OCI-LY3 (cell line): ENCODE measurements around the gene GFER.

Experiments used
- H2AFZ ChIP-seq: fragments of 200-600, 300-600 bp; shearing (Covaris generic); 2 replicates; pipeline ENCODE4 v1.6.0; 2014; ENCODE audit warnings: antibody characterized with exemption, low read depth, low read length
- H3K27ac ChIP-seq: fragments of 200-600, 300-600 bp; sonication (generic); 2 replicates; pipeline ENCODE4 v1.5.1; 2014; ENCODE audit warnings: mild to moderate bottlenecking, low read length, moderate library complexity, mixed read lengths
- H3K27me3 ChIP-seq: fragments of 200-600, 300-600 bp; sonication (generic); 2 replicates; pipeline ENCODE4 v1.6.1; 2014; ENCODE audit warnings: low read depth, low read length, mixed read lengths
- H3K36me3 ChIP-seq: fragments of 200-600, 300-600 bp; sonication (generic); replicated peaks from 2 replicates; pipeline ENCODE3; 2014; ENCODE audit warnings: low read depth, low read length, mixed read lengths
- H3K4me1 ChIP-seq: fragments of 300-600, 200-600 bp; sonication (generic); 2 replicates; pipeline ENCODE4 v1.6.1; 2014; ENCODE audit warnings: low read length, mixed read lengths
- H3K4me2 ChIP-seq: fragments of 200-600, 300-600 bp; sonication (generic); 2 replicates; pipeline ENCODE4 v1.6.1; 2014; ENCODE audit warnings: low read length, mixed read lengths
- H3K4me3 ChIP-seq: fragments of 300-600, 200-600 bp; sonication (generic); 2 replicates; pipeline ENCODE4 v1.5.1; 2014; ENCODE audit warnings: antibody characterized with exemption, mild to moderate bottlenecking, low read length, moderate library complexity
- H3K79me2 ChIP-seq: fragments of 300-600, 200-600 bp; shearing (Covaris generic); 2 replicates; pipeline ENCODE4 v1.6.1; 2014; ENCODE audit warnings: mild to moderate bottlenecking, low read length, mixed read lengths
- H3K9ac ChIP-seq: fragments of 300-600, 200-600 bp; shearing (Covaris generic); 2 replicates; pipeline ENCODE4 v1.6.0; 2014; ENCODE audit warnings: mild to moderate bottlenecking, low read length, moderate library complexity
- H3K9me3 ChIP-seq: fragments of 200-600, 300-600 bp; shearing (Covaris generic); 2 replicates; pipeline ENCODE4 v1.6.1; 2014; ENCODE audit warnings: low read length, mixed read lengths; ENCODE audit not compliant: insufficient read depth
- H4K20me1 ChIP-seq: fragments of 200-600, 300-600 bp; sonication (generic); 2 replicates; pipeline ENCODE4 v1.6.1; 2016; ENCODE audit warnings: low read length, mixed read lengths; ENCODE audit not compliant: insufficient read depth
- EZH2phosphoT487 ChIP-seq: fragments of 200-600 bp; shearing (Covaris generic); IDR thresholded peaks from 2 replicates; pipeline ENCODE4 v1.6.1; 2018; ENCODE audit warnings: antibody characterized with exemption, mixed run types, low read depth
- TF ChIP-seq, protein P1 (sequence below): fragments of 200-600, 300-600 bp; sonication (generic); IDR thresholded peaks from 2 replicates; pipeline ENCODE4 v1.5.1; 2014; ENCODE audit warnings: antibody characterized with exemption, low read length, low read depth

Gene GFER

DNA sequence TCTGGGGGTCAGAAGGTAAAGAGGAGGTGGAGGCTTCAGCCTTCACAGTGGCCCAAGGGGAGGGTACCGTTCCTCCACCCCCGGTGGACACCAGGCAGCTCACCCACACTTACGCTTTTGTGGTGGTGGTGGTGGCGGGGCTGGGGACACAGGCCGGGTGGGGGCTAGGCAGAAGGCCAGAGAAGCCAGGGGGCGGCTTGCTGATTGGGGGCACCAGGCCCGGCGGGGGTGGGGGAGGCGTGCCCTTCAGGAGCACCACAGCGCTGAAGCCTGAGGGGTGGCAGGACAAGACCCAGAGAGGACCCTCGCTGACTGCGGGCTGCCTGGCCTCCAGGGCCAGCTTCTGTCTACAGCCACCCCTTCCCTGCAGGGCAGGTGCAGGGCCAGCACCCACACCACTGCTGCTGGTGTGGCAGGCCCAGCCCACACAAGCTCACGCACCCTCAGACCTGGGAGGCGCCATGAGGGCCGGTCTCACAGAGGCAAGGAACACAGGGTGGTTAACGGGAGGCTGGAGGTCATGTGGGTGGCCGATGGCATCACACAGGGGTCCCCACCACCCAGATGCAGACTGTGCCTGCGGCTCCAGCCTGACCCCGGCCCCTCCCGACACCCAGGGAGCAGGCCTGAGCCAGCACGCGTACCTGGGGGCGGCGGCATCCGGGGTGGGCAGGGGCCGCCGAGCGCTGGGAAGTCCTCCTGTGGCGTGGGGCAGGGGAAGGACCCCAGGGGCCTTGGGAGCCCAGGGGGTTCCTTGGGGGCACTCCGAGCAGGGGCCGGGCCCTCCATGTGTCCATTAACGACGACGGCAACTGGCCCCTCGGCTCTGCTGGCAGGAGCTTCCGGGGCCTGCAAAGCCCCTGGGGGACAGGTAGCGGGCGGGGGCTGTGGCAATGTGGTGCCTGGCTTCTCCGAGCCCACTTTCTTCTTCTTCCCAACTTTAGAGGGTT lies 15.1 kb downstream of the GFER start:
- TF ChIP-seq, protein P1, sequence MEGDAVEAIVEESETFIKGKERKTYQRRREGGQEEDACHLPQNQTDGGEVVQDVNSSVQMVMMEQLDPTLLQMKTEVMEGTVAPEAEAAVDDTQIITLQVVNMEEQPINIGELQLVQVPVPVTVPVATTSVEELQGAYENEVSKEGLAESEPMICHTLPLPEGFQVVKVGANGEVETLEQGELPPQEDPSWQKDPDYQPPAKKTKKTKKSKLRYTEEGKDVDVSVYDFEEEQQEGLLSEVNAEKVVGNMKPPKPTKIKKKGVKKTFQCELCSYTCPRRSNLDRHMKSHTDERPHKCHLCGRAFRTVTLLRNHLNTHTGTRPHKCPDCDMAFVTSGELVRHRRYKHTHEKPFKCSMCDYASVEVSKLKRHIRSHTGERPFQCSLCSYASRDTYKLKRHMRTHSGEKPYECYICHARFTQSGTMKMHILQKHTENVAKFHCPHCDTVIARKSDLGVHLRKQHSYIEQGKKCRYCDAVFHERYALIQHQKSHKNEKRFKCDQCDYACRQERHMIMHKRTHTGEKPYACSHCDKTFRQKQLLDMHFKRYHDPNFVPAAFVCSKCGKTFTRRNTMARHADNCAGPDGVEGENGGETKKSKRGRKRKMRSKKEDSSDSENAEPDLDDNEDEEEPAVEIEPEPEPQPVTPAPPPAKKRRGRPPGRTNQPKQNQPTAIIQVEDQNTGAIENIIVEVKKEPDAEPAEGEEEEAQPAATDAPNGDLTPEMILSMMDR = no peak
- TF ChIP-seq EZH2phosphoT487 = no peak
- peaks cover 3% of the 10 kb centered on the region; the same call in 1 of the 2 replicates for H3K4me1 ChIP-seq
- no peak overlapping the region for H3K9ac ChIP-seq
- H3K4me3 ChIP-seq = no peak overlapping the region
- no peak overlapping the region for H3K27ac ChIP-seq
- no peaks in the 10 kb centered on the region for H3K9me3 ChIP-seq
- no peak overlapping the region for H3K4me2 ChIP-seq
- peaks cover 38% of the 10 kb centered on the region for H3K36me3 ChIP-seq
- H3K79me2 ChIP-seq = peaks cover 14% of the 10 kb centered on the region
- H3K27me3 ChIP-seq = no peaks in the 10 kb centered on the region
- H2AFZ ChIP-seq = no peak overlapping the region
- H4K20me1 ChIP-seq = peaks cover 11% of the 10 kb centered on the region

DNA sequence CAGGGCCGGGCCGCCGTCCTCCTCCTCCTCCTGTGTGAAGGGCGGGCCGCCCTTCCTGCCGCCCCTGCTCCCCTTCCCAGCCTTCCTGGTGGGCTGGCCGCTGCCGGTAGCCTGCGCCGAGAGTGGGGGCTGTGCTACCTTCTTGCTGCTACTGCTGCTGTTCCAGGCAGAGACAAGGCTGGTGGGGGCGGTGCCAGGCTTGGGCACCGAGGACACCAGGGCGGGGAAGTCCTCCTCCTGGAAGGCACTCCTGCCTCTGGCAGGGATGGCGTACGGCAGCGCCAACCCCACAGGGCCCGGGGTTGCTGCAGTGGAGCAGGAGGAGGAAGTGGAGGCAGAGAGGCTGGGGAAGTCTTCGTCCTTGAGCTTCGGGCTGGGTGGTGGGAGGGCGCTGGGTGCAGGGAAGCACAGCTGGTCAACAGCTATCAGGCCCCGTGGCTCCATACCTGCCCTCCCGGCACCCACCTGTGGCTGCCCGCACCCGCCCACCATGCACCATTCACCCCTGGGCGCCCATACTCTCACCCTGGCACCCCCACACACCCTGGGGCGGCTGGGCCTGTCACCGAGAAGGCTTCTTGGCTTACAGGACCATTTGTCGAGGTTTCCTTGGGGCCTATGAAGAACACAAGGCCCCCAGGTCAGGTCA lies 16.0 kb downstream of the GFER start:
- H3K79me2 ChIP-seq = peaks cover 23% of the 10 kb centered on the region
- H2AFZ ChIP-seq = no peak overlapping the region
- TF ChIP-seq, protein P1 = no peak
- no peak for TF ChIP-seq EZH2phosphoT487
- H3K4me3 ChIP-seq = no peak overlapping the region
- H3K36me3 ChIP-seq = peaks cover 38% of the 10 kb centered on the region
- H3K4me1 ChIP-seq = peaks cover 8% of the 10 kb centered on the region; the same call in 1 of the 2 replicates
- no peaks in the 10 kb centered on the region for H3K9me3 ChIP-seq
- H3K4me2 ChIP-seq = no peak overlapping the region
- no peak overlapping the region for H3K9ac ChIP-seq
- H3K27ac ChIP-seq = no peak overlapping the region
- peaks cover 20% of the 10 kb centered on the region for H4K20me1 ChIP-seq
- no peaks in the 10 kb centered on the region for H3K27me3 ChIP-seq

DNA sequence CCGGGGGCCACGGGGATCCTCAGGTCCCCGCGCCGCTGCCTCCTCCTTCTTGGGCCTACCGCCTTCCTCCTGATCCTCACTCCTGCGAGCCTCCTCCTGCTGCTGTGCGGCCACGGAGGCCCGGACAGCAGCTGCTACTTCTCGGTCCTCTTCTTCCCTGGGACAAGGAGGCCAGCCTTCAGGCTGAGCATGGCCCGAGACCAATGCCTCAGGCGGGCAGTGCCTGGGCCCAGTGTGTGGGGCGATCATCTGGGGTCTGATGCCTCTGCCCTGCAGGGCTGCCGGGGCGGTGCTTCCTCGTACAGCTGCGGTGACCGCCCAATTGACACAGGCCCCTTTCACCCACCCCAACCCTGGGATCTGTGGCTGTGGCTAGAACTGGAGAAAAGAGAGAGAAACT lies 17.0 kb downstream of the GFER start:
- H3K36me3 ChIP-seq = peaks cover 34% of the 10 kb centered on the region

More for the DNA sequence above, 17.0 kb downstream of the GFER start:
- H3K79me2 ChIP-seq = peaks cover 33% of the 10 kb centered on the region
- no peaks in the 10 kb centered on the region for H3K27me3 ChIP-seq
- TF ChIP-seq EZH2phosphoT487 = no peak
- TF ChIP-seq, protein P1 = no peak
- H3K27ac ChIP-seq = no peak overlapping the region
- H3K4me3 ChIP-seq = no peak overlapping the region
- no peak overlapping the region for H3K4me2 ChIP-seq
- H4K20me1 ChIP-seq = peaks cover 30% of the 10 kb centered on the region
- peaks cover 8% of the 10 kb centered on the region; the same call in 1 of the 2 replicates for H3K4me1 ChIP-seq
- H2AFZ ChIP-seq = no peak overlapping the region
- no peak overlapping the region for H3K9ac ChIP-seq
- no peaks in the 10 kb centered on the region for H3K9me3 ChIP-seq
